IMR-90 (cell line): ENCODE results near the gene ANKDD1A.

Experiments used
- CEBPB ChIP-seq: IDR thresholded peaks from 2 replicates; pipeline ENCODE4 v1.6.1; 2012; ENCODE audit warnings: low read depth, low read length, improper control_type of control experiment
- CHD1 ChIP-seq: IDR thresholded peaks from 2 replicates; pipeline ENCODE4 v1.6.1; 2012; ENCODE audit warnings: low read depth, low read length, improper control_type of control experiment
- CTCF ChIP-seq: conservative IDR thresholded peaks from 2 replicates; pipeline ENCODE4 v1.5.1; 2012; ENCODE audit warnings: mild to moderate bottlenecking, low read depth, low read length, improper control_type of control experiment
- ELK1 ChIP-seq: fragments of 150-350 bp; IDR thresholded peaks from 2 replicates; pipeline ENCODE4 v1.6.1; 2016; ENCODE audit warnings: low read depth, mild to moderate bottlenecking, low read length, moderate library complexity, borderline replicate concordance
- MAZ ChIP-seq: IDR thresholded peaks from 2 replicates; pipeline ENCODE4 v1.6.1; 2012; ENCODE audit warnings: low read depth, mild to moderate bottlenecking, low read length, improper control_type of control experiment, moderate library complexity, borderline replicate concordance
- MXI1 ChIP-seq: IDR thresholded peaks from 2 replicates; pipeline ENCODE4 v1.6.1; 2012; ENCODE audit warnings: low read depth, mild to moderate bottlenecking, low read length, moderate library complexity, borderline replicate concordance
- NFE2L2 ChIP-seq: fragments of 150-350 bp; IDR thresholded peaks from 2 replicates; pipeline ENCODE4 v1.6.1; 2016; ENCODE audit warnings: low read depth, mild to moderate bottlenecking, low read length
- POLR2A ChIP-seq: IDR thresholded peaks from 2 replicates; pipeline ENCODE4 v1.6.1; 2012; ENCODE audit warnings: mild to moderate bottlenecking, low read depth, low read length
- RAD21 ChIP-seq: IDR thresholded peaks from 2 replicates; pipeline ENCODE4 v1.6.1; 2012; ENCODE audit warnings: low read length, improper control_type of control experiment
- RFX5 ChIP-seq: IDR thresholded peaks from 2 replicates; pipeline ENCODE4 v1.8.0; 2012; ENCODE audit warnings: low read depth, mild to moderate bottlenecking, low read length, moderate library complexity
- TF ChIP-seq, protein P1 (sequence below): fragments of 150-350 bp; IDR thresholded peaks from 2 replicates; pipeline ENCODE4 v1.6.1; 2017; ENCODE audit warnings: mild to moderate bottlenecking, antibody characterized with exemption, low read length, low read depth

GRCh38 chr15:64981812-64982431 is 70.2 kb downstream of the ANKDD1A start:
- TF ChIP-seq CEBPB: no peak
- no peak for TF ChIP-seq CTCF
- TF ChIP-seq, protein P1, sequence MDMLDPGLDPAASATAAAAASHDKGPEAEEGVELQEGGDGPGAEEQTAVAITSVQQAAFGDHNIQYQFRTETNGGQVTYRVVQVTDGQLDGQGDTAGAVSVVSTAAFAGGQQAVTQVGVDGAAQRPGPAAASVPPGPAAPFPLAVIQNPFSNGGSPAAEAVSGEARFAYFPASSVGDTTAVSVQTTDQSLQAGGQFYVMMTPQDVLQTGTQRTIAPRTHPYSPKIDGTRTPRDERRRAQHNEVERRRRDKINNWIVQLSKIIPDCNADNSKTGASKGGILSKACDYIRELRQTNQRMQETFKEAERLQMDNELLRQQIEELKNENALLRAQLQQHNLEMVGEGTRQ: no peak
- no peak for TF ChIP-seq POLR2A
- TF ChIP-seq CHD1: no peak
- TF ChIP-seq MXI1: no peak
- TF ChIP-seq NFE2L2: no peak
- TF ChIP-seq RAD21: no peak
- TF ChIP-seq ELK1: no peak
- TF ChIP-seq MAZ: no peak
- TF ChIP-seq RFX5: no peak
